ENCODE results near the gene TNPO1. TPM values are rescaled to one million over a fixed set of nuclear protein-coding genes. Genes with fewer than 3 reads are reported as not detected.
"Not testable (repeated sequence)": the region's sequence is repeated elsewhere in the genome, so short reads cannot be mapped to it uniquely, and the experiment has no call there.

Gene TNPO1
- total RNA-seq, 1 experiment from 2014 or later, result 347 TPM

DNA sequence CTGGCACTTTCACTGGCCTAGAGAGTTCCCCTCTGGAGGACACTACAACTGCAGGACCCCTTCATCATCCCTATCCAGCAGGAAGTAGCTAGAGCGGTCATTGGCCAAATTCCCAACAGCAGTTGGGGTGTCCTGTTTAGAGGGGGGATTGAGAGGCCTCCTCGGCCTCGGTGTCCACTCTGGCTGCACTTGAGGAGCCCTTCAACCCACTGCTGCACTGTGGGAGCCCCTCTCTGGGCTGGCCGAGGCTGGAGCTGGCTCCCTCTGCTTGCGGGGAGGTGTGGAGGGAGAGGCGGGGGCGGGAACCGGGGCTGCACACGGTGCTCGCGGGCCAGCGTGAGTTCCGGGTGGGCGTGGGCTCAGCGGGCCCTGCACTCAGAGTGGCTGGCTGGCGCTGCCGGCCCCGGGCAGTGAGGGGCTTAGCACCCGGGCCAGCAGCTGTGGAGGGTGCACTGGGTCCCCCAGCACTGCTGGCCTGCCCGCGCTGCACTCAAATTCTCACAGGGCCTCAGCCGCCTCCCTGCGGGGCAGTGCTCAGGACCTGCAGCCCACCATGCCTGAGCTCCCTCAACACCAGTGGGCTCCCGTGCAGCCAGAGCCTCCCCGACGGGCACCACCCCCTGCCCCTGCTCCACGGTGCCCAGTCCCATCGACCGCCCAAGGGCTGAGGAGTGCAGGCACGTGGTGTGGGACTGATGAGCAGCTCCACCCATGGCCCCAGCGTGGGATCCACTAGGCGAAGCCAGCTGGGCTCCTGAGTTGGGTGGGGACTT is 118.7 kb downstream of the TNPO1 start:
- not testable (repeated sequence) for DNase-seq (ENCODE audit: low spot score)

DNA sequence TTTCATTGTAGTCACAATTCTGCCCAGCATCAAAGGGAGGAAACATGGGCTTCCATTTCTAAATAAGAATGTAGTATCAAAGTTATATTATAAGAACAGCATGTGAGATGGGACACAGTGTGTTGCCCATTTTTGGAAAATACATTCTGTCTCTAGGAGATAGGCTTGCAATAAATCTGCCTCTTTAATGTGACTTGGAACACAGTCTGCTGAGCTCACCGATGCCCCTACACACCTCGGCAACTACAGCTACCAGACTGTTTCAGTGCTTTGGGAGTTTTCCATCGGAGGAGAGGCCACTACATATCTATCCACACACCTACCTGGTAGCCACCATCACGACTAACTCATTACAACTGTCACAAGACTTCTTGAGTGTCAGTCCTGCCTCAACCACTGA is 120.4 kb downstream of the TNPO1 start:
- DNase-seq (ENCODE audit: low spot score), result no peak

DNA sequence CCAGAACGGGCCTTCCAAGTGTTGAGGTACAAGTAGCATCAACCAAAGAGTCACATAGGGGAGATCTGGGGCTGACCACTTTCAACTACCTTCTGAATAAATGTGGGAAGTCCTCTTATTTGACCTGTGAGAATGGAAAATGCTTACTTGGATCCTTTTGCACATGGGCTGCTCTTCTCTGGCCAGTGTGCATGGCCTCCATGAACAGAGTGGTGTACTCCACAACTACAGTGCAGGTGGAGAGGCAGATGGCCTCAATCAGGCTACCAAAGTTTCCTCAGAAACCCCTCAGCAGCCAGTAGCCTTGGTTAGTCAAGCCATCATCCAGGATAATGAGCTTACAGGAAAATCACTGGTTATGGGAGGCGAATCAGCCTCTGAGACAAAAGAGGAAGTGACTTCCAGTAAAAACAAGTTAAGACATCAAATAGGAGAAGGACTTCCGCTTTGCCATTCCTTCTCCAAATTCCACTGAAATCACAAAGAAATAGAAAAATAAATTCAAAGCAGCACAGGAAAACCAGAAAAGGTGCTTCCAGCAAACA is 121.1 kb downstream of the TNPO1 start:
- DNase-seq (ENCODE audit: low spot score), result no peak

DNA sequence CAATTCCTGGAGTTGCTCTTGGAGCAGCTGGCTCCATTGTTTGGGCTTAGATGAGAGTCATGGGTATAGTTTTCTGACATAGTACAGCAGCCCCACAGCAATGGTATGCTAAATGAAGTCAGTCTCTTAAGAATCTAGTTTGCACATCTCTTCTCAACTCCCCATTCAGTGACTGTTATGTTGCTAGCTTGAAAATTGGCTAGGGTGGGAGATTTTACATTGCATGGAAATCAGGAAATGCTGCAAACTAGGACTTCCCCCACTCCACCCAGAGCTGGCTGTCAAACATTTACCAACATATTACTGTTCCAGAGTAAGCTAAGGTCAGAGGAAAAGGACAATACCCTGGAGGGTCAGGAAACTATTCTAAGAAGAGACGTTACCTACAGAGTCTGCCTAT is 121.7 kb downstream of the TNPO1 start:
- DNase-seq (ENCODE audit: low spot score), result no peak

DNA sequence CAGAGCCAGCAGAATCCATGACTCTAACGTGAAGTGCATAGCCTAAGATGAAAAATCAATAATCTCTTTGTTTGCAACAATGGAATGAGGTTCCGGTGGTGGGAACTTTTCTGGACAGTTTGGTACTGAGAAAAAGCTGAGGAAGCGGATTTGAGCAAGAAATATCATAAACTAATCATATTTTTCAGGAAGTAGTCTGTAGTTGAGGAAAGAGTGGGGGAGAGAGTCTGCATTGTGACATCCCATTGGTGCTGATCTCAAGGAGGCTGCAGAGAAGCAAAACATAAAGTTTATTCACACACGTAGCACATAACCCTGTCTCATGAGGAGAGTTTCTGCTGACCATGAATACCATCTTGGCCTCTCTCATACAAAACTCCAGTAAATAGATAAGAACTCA is 123.6 kb downstream of the TNPO1 start:
- no peak for DNase-seq (ENCODE audit: low spot score)

DNA sequence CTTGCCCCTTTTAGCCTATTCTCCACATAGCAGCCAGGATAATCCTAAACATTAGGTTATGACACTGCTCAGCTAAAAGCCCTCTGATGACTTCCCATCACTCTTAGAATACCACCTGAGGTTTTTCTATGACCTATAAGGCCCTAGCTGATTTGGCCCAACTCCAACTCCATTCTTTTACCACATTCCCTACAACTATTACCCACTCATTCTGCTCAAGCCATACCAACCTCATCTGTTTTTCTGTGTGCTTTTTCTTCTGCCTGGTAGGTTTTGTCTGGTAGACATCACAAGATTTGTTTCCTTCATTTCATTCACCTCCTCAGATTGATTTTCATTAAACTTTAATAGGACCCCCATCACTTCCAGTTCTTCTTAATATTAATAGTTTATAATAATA is 126.8 kb downstream of the TNPO1 start:
- no peak for DNase-seq (ENCODE audit: low spot score)

DNA sequence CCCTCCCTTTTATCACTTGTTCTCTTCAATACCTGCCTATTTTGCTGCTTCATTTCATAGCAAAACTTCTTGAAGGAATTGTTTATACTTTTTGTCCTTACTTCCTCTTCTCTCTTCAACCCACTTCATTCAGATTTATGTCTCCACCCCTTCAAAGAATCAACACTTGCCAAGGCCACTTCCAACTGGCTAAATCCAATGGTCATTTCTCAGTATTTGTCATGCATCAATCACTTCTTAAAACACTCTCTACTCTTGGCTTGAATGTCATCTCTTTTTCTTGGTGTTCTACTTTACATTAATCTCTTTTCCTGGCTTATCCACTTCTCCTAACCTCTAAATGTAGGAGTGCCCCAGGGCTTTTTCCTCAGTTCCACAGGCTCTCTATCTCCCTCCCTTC is 131.0 kb downstream of the TNPO1 start:
- no peak for DNase-seq (ENCODE audit: low spot score)

DNA sequence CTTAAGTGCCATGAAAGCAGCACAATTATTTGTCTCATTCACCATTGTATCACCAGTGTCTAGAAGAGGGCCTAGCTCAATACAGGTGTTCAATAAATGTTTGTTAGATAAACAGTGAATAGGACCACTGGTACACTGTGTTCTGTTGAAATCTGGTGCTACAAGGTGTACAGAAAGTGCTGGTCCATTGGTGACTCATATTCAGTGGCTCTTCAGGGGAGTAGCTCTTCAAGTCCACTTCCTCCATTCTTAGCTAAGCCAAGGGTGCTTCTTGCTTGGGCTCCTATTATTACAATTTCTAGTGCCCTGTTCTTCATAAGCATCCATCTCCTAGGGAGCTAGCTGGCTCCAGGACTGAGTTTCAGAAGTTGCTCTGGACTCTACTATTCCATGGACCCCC is 133.0 kb downstream of the TNPO1 start:
- no peak for DNase-seq (ENCODE audit: low spot score)

DNA sequence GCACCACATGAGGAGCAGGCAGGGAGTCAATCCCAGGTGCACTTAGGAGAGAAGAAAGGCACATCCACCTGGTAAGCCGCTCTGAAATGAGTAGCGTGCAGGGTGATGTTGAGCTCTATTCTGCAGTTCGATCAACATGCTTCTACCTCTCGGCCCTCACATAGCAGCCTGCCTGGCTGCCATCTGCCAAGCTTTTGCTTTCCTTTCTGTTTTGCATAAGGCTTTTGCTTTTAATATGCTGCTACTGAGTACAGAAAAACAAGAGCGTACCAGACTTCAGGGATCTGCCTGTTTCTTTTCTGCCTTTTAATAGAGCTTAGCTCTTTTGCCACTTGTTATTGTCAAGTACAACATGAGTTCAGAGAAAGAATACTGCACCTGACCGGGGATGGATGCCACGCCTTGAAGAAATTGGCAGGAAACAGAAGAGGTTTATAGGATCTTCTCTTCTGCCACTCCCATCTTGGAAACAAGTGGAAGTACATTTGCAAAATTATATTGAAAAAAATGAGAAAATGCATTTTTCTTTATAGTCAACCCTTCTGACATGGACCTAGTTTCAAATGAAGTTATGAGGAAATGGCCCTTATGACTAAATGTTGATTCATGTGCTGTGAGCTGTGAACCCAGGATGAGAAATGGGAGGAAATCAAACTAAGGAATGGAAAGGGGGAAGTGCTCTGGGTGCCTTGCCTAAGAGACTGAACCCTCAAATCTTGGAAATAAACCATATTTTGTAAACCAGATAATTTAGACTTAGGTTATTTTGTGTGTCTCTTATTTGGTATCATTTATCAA is 135.4 kb downstream of the TNPO1 start:
- peak; percentile 63 for DNase-seq (ENCODE audit: low spot score)

DNA sequence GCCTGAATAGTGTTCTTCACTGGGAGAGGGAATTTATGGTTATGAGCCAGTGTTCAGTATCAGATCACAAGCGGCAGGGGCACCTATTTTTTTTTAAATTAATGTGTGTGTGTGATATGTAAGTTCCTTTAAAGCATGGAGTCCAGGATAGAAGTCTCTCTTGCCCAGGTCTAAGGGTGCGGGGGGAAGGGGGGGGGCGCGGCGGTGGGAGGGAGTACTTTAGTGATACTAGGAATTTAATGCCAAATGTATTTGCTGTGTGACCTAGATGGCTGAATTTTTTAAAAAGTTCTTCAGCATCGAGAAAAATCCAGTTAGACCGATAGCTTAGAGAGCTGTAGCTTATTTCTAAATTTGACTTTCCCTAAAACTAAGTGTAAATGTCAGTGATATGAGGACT is 137.9 kb downstream of the TNPO1 start:
- no peak for DNase-seq (ENCODE audit: low spot score)

DNA sequence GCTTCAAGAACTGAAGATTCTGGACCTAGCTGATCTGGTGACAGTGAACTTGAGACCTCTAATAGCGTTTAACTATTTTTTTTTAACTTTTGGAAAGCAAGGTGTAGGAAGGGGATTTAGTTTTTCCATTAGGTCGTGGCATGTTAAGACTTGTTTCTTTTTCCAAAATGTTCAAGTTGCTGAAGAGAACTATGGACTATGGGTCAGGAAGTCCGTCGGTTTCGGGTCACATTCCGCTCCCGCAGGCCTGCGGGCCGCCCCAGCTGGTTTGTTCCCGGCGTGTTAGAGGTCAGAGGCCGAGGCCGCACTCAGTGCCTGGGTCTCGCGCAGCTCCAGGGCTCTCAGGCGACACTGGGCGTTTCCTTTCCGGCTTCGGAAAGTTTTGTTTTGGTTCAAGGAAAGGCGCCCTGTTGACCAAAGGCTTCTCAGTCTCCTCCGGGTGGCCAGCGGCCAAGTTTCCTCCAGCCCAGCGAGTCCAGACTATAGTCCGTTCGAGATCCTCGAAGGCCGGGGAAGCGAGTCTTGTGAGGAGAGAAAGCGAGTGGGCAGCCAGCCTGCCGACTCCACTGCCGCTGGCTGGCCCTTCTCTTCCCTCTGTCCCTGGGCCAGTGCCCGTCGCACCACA is 138.8 kb downstream of the TNPO1 start:
- DNase-seq (ENCODE audit: low spot score), result no peak

DNA sequence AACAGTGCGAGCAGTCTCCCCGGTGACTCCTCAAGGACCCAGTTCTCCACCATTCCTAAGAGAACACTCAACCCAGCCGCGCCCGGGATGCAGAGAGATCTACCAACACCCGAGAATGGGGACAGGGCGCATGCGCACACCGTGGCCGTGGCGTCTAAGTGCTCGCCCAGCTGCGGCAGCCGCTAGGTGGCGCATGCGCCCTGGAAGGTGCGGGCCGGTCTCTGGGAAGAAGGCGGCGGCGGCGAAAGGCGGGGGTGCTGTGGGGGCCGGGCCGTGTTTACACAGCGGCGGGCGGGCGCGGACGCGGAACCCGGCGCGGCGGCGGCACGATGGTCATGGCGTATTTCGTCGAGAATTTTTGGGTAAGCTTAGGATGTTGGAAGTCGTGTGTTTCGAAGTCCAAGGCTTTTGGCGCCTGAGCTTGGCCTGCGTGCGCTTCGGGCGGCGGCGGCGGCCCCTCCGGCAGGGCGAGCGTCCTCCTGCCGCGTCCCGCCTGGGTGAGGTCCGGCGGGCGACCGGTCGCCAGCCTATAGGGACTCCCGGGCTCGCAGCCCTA is 139.4 kb downstream of the TNPO1 start, which contains the start of gene FCHO2:
Gene FCHO2 (plus strand): TSS at position 274 of the 556 bp plus-strand sequence. CDS start 56 bp downstream, at position 330.
- DNase-seq (ENCODE audit: low spot score), result peak; percentile 96

DNA sequence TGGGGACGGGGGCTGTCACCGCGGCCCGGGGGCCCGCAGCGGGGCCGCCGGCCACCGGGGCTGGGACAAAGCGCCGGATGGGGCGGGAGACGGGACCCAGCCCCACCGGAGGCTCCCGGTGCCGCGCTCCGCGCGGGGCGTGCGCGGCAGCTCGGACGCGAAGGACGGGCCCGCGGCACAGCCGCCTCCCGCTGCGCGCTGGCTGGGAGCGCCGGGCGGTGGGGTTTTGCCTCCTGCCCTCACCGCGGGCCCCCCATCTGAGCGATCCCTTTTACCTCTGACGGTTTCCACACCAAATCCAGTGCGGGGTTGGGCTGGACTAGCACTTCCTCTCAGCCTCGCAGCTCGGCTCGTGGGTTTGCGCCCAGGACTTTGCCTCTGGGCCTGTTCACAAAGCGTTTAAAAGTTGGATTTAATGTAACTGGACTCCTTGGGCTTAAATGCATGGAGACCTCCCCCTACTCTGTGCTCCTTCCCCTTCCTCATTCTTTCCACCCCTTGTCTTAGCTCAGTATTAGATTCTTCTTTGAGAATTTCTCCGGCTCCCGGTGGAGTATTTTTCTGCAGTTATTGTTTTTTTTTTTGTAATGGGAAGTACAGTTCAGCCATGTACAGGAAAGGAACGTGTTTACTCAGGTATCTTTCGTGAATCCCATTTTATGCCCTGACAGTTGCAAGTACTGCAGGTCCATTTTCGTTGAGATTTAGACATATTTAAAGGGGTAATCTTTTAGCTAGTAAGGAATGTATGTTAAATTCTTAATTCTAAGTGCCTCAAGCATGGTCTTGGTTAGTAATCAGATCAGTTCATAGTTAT is 140.1 kb downstream of the TNPO1 start:
- DNase-seq (ENCODE audit: low spot score), result peak; percentile 42

DNA sequence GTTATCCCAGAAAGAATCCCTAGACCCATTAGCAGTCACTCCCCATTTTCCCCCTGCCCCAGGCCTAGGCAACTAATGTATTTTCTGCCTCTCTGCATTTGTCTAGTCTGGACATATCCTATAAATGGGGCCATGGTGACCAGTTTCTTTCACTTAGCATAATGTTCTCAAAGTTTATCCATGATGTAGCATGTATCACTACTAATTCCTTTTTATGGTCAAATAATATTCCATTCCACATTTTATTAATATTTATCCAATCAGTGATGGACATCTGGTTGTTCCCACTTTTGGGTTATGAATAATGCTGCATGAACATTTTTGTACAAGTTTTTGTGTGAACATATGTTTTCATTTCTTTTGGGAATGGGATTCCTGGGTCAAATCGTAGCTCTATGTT is 140.9 kb downstream of the TNPO1 start:
- DNase-seq (ENCODE audit: low spot score), result no peak

DNA sequence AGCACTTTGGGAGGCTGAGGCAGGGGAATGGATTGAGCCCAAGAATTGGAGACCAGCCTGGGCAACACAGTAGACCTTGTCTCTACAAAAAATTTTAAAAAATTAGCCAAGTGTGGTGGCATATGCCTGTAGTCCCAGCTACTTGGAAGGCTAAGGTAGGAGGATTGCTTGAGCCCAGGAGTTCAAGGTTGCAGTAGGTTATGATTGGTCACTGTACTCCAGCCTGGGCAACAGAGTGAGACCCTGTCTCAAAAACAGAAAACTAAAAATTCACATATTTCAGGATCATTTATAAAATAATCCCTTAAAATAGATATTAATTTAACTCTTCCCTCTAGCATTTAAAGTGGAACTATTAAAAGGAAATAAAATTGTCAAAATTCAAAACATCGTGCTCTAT is 142.8 kb downstream of the TNPO1 start:
- no peak for DNase-seq (ENCODE audit: low spot score)

Other genes with a start within 250 kb of the TNPO1 start
- 9.1 and 12.9 TPM in 2 replicates for gene FCHO2, start 139.4 kb downstream of the TNPO1 start, total RNA-seq (2014; rRNA removed; shearing (Covaris generic))

Data from A172 (cell line).